K562 (cell line): Measurements from ENCODE around the gene SPEG. TPM values are rescaled to one million over a fixed set of nuclear protein-coding genes. Genes with fewer than 3 reads are reported as not detected.

Source experiments
- ATAC-seq: fragments of 200-7000 bp; cut with Tn5 transposase; 3 replicates; pipeline ENCODE4 v1.9.1; 2020; ENCODE audit warnings: moderate library complexity
- BruUV-seq: library from RNA; stranded (reverse); fragments of 400-500 nt; replicated peaks from 2 replicates; lab custom pipeline; 2021; lab: Mats Ljungman, UMichigan
- CTCF ChIA-PET: fragments of 300-600 bp; formaldehyde crosslinking; extraction: SDS; loops from one replicate; lab custom pipeline; 2021; ENCODE audit warnings: low intra/inter-chr PET ratio; lab: Yijun Ruan, JAX
- POLR2A ChIA-PET: fragments of 300-600, 350-650 bp; sonication (Branson Sonifier 250); formaldehyde crosslinking; extraction: SDS; loops from one replicate; lab custom pipeline; 2021; ENCODE audit warnings: antibody characterized with exemption, inconsistent platforms; lab: Yijun Ruan, JAX
- DNase-seq, 4 experiments: peaks; one replicate each; pipeline versions ENCODE4 v3.0.0 to v3.0.0-alpha.2; 2011 to 2018; ENCODE audit warnings: low spot score in 3 of 4, mixed read lengths in 3 of 4; ENCODE audit errors: extremely low read depth in 1 of 4
- FAIRE-seq: peaks from 2 replicates; lab custom pipeline; 2011; peaks lifted over from hg19 to GRCh38; lab: Jason Lieb, UNC
- H2AFZ ChIP-seq: 2 replicates; pipeline ENCODE4 v1.6.0; 2011; ENCODE audit warnings: low read depth, low read length, control low read depth, inconsistent platforms
- H3K27ac ChIP-seq: fragments of 200-600 bp; 3 replicates; pipeline ENCODE4 v1.8.0; 2011; ENCODE audit warnings: low read depth, mild to moderate bottlenecking, control low read depth, inconsistent platforms, low read length, moderate library complexity, mixed read lengths; ENCODE audit errors: extremely low read depth
- H3K27me3 ChIP-seq, 2 experiments: fragments of 300-600 bp in 1 of 2; 2 replicates in 1 of 2; 3 replicates in 1 of 2; pipeline versions ENCODE4 v1.6.0 to v1.8.0; 2011; ENCODE audit warnings: inconsistent platforms in 2 of 2, low read length in 2 of 2, mild to moderate bottlenecking in 1 of 2, mixed read lengths in 1 of 2, moderate library complexity in 1 of 2; ENCODE audit not compliant: control insufficient read depth in 2 of 2, insufficient read depth in 2 of 2
- H3K36me3 ChIP-seq: fragments of 300-600 bp; 3 replicates; pipeline ENCODE4 v1.8.0; 2011; ENCODE audit warnings: mild to moderate bottlenecking, low read length, inconsistent platforms; ENCODE audit not compliant: control insufficient read depth, insufficient read depth
- H3K4me1 ChIP-seq, 2 experiments: fragments of 200-600 bp in 1 of 2; replicated peaks in 1 of 2; 2 replicates in 1 of 2; 3 replicates in 1 of 2; pipeline versions ENCODE4 v1.5.1 to v1.8.0; 2011; ENCODE audit warnings: inconsistent platforms in 2 of 2, low read length in 2 of 2, mild to moderate bottlenecking in 1 of 2, mixed read lengths in 1 of 2, moderate library complexity in 1 of 2; ENCODE audit not compliant: control insufficient read depth in 2 of 2, insufficient read depth in 2 of 2
- H3K4me2 ChIP-seq: 2 replicates; pipeline ENCODE4 v1.6.1; 2011; ENCODE audit warnings: low read length, control low read depth, inconsistent platforms, mixed read lengths; ENCODE audit not compliant: insufficient read depth
- H3K4me3 ChIP-seq: fragments of 200-600 bp; sonication (generic), shearing (Covaris generic); 2 replicates; pipeline ENCODE4 v1.5.1; 2016; ENCODE audit warnings: control low read depth, inconsistent platforms
- H3K79me2 ChIP-seq: fragments of 200-600 bp; 3 replicates; pipeline ENCODE4 v1.8.0; 2011; ENCODE audit warnings: low read length, inconsistent platforms; ENCODE audit not compliant: control insufficient read depth, insufficient read depth
- H3K9ac ChIP-seq, 2 experiments: 2 replicates each; pipeline versions ENCODE4 v1.6.0 to v1.6.1; 2011; ENCODE audit warnings: low read depth in 2 of 2, low read length in 2 of 2, control low read depth in 1 of 2, inconsistent platforms in 1 of 2, mild to moderate bottlenecking in 1 of 2, mixed read lengths in 1 of 2; ENCODE audit not compliant: insufficient read depth in 1 of 2
- H3K9me1 ChIP-seq: one replicate; pipeline ENCODE4 v1.6.0; 2011; ENCODE audit warnings: inconsistent platforms, mild to moderate bottlenecking, low read length, moderate library complexity; ENCODE audit not compliant: control insufficient read depth, insufficient read depth
- H3K9me3 ChIP-seq: replicated peaks from 2 replicates; pipeline ENCODE4 v1.5.1; 2011; ENCODE audit warnings: low read depth, low read length, inconsistent platforms; ENCODE audit not compliant: control insufficient read depth, insufficient read depth
- H4K20me1 ChIP-seq: replicated peaks from 2 replicates; pipeline ENCODE4 v1.6.1; 2011; ENCODE audit warnings: low read length, inconsistent platforms, mixed read lengths; ENCODE audit not compliant: control insufficient read depth, insufficient read depth
- EGR1 ChIP-seq: fragments of 450-650 bp; conservative IDR thresholded peaks from 2 replicates; pipeline ENCODE4 v1.6.1; 2017; ENCODE audit warnings: mild to moderate bottlenecking
- PKNOX1 ChIP-seq: fragments of 450-650 bp; IDR thresholded peaks from 2 replicates; pipeline ENCODE4 v1.6.1; 2016
- WGBS: fragments of 100-300 bp; shearing (Covaris generic); methylation state at CpG from one replicate; pipeline ENCODE4 v1.1.6; 2016; ENCODE audit warnings: low coverage, mixed read lengths; ENCODE audit not compliant: insufficient coverage; ENCODE audit errors: missing lambda C conversion rate; 5-methylcytosine and 5-hydroxymethylcytosine counted together
- in situ Hi-C: fragments of 300-500 bp; cut with MboI; formaldehyde crosslinking; loops from 4 replicates; pipeline ENCODE4 v1.15.0; 2018; ENCODE audit warnings: inconsistent platforms, mixed read lengths
- intact Hi-C: fragments of 100-400 bp; cut with micrococcal nuclease; formaldehyde crosslinking; loops from 2 replicates; pipeline ENCODE4 v1.14.2; 2022
- polyA plus RNA-seq, 8 experiments: library from polyadenylated mRNA; depleted of rRNA in 4 of 8; stranded (reverse) in 5 of 8; unstranded in 3 of 8; fragments of >200 nt; fragmentation: Nextera tagmentation in 2 of 8; fragmentation: Illumina TruSeq in 1 of 8; extraction: Ambion mirVana in 2 of 8; extraction: Trizol in 1 of 8; gene quantifications; 2 replicates each; pipeline versions ENCODE4 v1.2.1 to v1.2.3, GENCODE V29; 2011 to 2014; ENCODE audit warnings: inconsistent platforms in 1 of 8, missing spikeins in 1 of 8
- total RNA-seq, 7 experiments: library from RNA; depleted of rRNA in 6 of 7; stranded (reverse); fragments of >200 nt in 6 of 7; fragmentation: Illumina TruSeq in 2 of 7; extraction: Trizol in 2 of 7; gene quantifications; 2 replicates each; pipeline versions ENCODE4 v1.2.1 to v1.2.3, GENCODE V29; 2011 to 2021; ENCODE audit warnings: low replicate concordance in 1 of 7
- TF ChIP-seq, protein P1 (sequence below), 2 experiments: fragments of 450-650 bp; conservative IDR thresholded peaks; 2 replicates each; pipeline ENCODE4 v1.6.1; 2017; ENCODE audit warnings: mild to moderate bottlenecking in 2 of 2, moderate library complexity in 2 of 2

Gene SPEG
- total and polyA plus RNA-seq, 9 of the 15 experiments (the other 6 are each of a cell fraction or from before 2014, with no cell fraction given) = 0.49 to 8.7 (median 3.0) TPM

DNA sequence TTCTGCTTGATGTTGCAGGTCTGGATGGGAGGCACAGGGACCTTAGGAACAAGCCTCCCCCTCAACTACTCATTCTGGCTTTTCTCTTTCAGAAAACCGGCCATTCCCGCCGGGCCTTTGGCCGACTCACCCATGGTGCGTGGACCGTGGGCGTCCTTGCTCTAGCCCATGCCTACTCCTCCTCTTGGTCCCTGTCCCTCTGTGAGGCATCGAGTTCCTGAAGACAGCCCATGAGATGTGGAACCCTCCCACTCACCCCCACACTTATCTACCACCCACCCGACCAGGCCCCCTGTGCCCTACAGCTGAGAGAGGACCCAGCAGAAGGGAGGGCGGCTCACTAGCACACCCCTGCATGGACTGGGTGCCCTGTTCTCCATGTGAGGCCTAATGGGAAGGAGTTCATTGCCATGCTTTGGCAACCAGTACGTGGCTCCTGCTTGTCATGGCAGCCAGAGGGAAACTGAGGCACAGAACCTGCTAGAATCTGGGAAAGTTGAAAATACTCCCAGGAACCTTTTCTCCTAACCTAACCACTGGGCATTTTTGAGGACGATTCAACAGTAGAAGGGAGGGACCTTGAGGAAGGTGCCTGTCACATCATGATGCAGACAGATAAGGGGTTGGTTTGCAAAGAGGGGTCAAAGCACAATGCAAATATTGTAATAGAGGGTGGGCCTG lies 8.5 kb downstream of the SPEG start:
- no peaks in the 10 kb centered on the region for H3K9me1 ChIP-seq
- no TSS peak for BruUV-seq
- H2AFZ ChIP-seq = no peak overlapping the region
- no peaks in the 10 kb centered on the region for H3K27me3 ChIP-seq
- H3K4me2 ChIP-seq = no peak overlapping the region
- no peaks in the 10 kb centered on the region for H3K36me3 ChIP-seq
- peak; percentile 69 for TF ChIP-seq EGR1
- peak; percentile 53; the same call in 1 of the 2 replicates for TF ChIP-seq PKNOX1
- TF ChIP-seq, protein P1, sequence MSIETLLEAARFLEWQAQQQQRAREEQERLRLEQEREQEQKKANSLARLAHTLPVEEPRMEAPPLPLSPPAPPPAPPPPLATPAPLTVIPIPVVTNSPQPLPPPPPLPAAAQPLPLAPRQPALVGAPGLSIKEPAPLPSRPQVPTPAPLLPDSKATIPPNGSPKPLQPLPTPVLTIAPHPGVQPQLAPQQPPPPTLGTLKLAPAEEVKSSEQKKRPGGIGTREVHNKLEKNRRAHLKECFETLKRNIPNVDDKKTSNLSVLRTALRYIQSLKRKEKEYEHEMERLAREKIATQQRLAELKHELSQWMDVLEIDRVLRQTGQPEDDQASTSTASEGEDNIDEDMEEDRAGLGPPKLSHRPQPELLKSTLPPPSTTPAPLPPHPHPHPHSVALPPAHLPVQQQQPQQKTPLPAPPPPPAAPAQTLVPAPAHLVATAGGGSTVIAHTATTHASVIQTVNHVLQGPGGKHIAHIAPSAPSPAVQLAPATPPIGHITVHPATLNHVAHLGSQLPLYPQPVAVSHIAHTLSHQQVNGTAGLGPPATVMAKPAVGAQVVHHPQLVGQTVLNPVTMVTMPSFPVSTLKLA (conservative IDR thresholded peaks at IDR 0.05) = no peak
- H3K79me2 ChIP-seq = no peaks in the 10 kb centered on the region
- no peaks in the 10 kb centered on the region for H3K9me3 ChIP-seq
- FAIRE-seq = no peak
- CTCF ChIA-PET = no interaction called here
- in situ Hi-C loops = no loop called here
- no peak overlapping the region for H3K27ac ChIP-seq
- POLR2A ChIA-PET = no interaction called here
- ATAC-seq = no peak
- no peaks in the 10 kb centered on the region for H4K20me1 ChIP-seq
- intact Hi-C loops = no loop called here
- no peak for DNase-seq
- no peak overlapping the region; a peak in 1 of 4 replicates for H3K9ac ChIP-seq
- 53% methylated on average over 11 of the region's 12 CpGs for WGBS
- no peak overlapping the region for H3K4me3 ChIP-seq
- peaks cover 7 to 43% of the 10 kb centered on the region in 2 experiments; a peak in 4 of 5 replicates for H3K4me1 ChIP-seq
